Measurements from ENCODE around the gene TEX9. TPM values are rescaled to one million over a fixed set of nuclear protein-coding genes. Genes with fewer than 3 reads are reported as not detected.
"Not testable (repeated sequence)": the region's sequence is repeated elsewhere in the genome, so short reads cannot be mapped to it uniquely, and the experiment has no call there.

The TEX9 gene
- total RNA-seq, 2 experiments from 2014 or later: 0.79 to 0.85 TPM

DNA sequence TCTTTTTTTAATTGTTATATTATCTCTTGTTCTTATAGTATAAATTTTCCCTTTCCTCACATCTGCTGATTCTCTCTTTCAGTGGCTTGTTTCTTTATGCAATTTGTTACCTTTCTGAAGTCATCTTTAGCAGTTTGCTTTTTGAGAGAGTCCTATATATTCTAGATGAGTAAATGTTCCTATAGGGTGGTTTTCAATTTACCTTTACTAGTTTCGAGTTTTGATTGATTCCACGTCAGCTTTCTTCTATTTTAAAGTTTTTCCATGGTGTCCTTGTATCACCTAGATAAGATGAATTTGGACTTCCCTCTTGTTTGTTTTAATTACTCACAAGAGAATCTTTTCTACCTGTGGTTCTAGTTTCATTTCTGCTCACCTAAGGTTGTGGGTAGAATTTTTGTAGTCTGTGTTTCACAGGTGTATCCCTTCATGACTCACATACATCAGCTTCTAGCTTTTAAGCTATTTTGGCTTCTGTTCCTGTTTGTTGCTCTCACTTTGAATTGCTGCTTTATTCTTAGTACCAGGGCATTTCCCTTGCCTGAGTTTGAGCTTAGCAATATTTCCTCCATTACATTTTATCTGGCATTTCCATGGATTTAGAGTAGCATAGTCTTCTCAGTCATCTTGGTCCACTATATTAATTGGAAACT, 6.4 kb downstream of the TEX9 start:
- CTCF ChIA-PET: no interaction called here
- no peak for ATAC-seq

DNA sequence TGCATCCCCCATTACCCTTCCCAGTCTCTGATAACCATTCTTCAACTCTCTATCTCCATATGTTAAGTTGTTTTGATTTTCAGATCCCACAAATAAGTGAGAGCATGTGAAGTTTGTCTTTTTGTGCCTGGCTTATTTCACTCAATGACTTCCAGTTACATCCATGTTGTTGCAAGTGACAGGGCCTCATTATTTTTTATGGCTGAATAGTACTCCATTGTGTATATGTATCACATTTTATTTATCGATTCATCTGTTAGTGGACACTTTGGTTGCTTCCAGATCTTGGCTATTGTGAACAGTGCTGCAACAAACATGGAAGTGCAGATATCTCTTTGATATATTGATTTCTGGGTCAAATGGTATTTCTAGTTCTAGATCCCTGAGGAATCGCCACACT, 9.5 kb downstream of the TEX9 start:
- intact Hi-C loops (cut with micrococcal nuclease); H3K9me3 Mint-ChIP-seq; H3K36me3 Mint-ChIP-seq (ENCODE audit: low read depth); DNase-seq; POLR2A ChIA-PET; ATAC-seq; CTCF ChIA-PET; H3K4me1 Mint-ChIP-seq (ENCODE audit: low read depth); H3K27ac Mint-ChIP-seq; H3K4me3 Mint-ChIP-seq; H3K27me3 Mint-ChIP-seq: not testable (repeated sequence)

More for the DNA sequence above, 6.4 kb downstream of the TEX9 start:
- Mint-ChIP-seq H3K36me3 (ENCODE audit: low read depth) (no peaks in the 10 kb centered on the region), H3K4me3 (no peak overlapping the region), H3K4me1 (ENCODE audit: low read depth) (peaks cover 2% of the 10 kb centered on the region), H3K9me3 (no peaks in the 10 kb centered on the region), H3K27ac (no peak overlapping the region), H3K27me3 (peaks cover 19% of the 10 kb centered on the region)
- no peak for DNase-seq
- TF ChIP-seq CTCF (IDR thresholded peaks at IDR 0.05): no peak
- POLR2A ChIA-PET: no interaction called here
- intact Hi-C loops (cut with micrococcal nuclease): no loop called here

GRCh38 chr15:56377822-56378221, 12.6 kb downstream of the TEX9 start:
- CTCF ChIA-PET; H3K27ac Mint-ChIP-seq; H3K36me3 Mint-ChIP-seq (ENCODE audit: low read depth); H3K4me1 Mint-ChIP-seq (ENCODE audit: low read depth); POLR2A ChIA-PET; intact Hi-C loops (cut with micrococcal nuclease); H3K4me3 Mint-ChIP-seq; H3K27me3 Mint-ChIP-seq; ATAC-seq; DNase-seq: not testable (repeated sequence)
- H3K9me3 Mint-ChIP-seq: peaks cover 13% of the 10 kb centered on the region

- CTCF ChIA-PET: no interaction called here
- no peak for ATAC-seq
- no peaks in the 10 kb centered on the region for H3K4me1 Mint-ChIP-seq (ENCODE audit: low read depth)
- H3K4me3 Mint-ChIP-seq: no peak overlapping the region
- POLR2A ChIA-PET: no interaction called here
- H3K36me3 Mint-ChIP-seq (ENCODE audit: low read depth): peaks cover 1% of the 10 kb centered on the region
- intact Hi-C loops (cut with micrococcal nuclease): no loop called here
- peaks cover 9% of the 10 kb centered on the region for H3K9me3 Mint-ChIP-seq
- DNase-seq: no peak
- H3K27ac Mint-ChIP-seq: no peak overlapping the region
- TF ChIP-seq CTCF (IDR thresholded peaks at IDR 0.05): no peak
- no peaks in the 10 kb centered on the region for H3K27me3 Mint-ChIP-seq
Observed at GRCh38 chr15:56383010-56383409, 17.8 kb downstream of the TEX9 start.

GRCh38 chr15:56385908-56386307, 20.7 kb downstream of the TEX9 start:
- no peak for TF ChIP-seq CTCF (IDR thresholded peaks at IDR 0.05)
- Mint-ChIP-seq H3K36me3 (ENCODE audit: low read depth) (no peaks in the 10 kb centered on the region), H3K27me3 (no peaks in the 10 kb centered on the region), H3K4me1 (ENCODE audit: low read depth) (peaks cover 5% of the 10 kb centered on the region), H3K4me3 (no peak overlapping the region), H3K9me3 (peaks cover 1% of the 10 kb centered on the region), H3K27ac (no peak overlapping the region)
- ATAC-seq (no peak), DNase-seq (no peak)
- CTCF ChIA-PET: no interaction called here
- POLR2A ChIA-PET: no interaction called here
- intact Hi-C loops (cut with micrococcal nuclease): no loop called here

DNA sequence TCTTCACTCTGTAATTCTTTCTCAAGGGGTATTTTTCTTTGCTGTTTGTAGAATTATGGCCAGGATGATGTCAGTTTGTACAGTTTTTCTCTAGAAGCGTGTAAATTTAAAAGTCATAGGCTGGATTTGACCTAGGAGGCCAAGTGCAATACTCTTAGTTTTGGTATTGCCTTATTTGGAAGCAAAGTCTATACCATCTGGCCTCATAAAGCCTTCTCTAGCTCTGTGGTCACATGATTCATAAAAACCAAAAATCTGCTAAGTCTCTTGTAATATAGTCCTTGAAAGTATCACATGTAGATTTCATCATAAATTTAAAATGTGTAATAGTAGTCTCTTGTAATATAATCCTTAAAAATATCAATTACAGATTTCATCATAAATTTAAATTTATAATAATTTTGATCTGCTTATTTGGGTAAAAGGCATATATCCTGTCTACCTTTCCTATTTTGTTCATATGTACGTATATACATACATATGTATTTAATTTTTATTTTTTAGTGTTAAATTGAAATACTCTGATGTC, 25.6 kb downstream of the TEX9 start:
- no peak for TF ChIP-seq CTCF (IDR thresholded peaks at IDR 0.05)
- Mint-ChIP-seq H3K4me1 (ENCODE audit: low read depth) (peaks cover 5% of the 10 kb centered on the region), H3K9me3 (no peaks in the 10 kb centered on the region), H3K36me3 (ENCODE audit: low read depth) (no peaks in the 10 kb centered on the region), H3K27me3 (no peaks in the 10 kb centered on the region), H3K4me3 (no peak overlapping the region), H3K27ac (no peak overlapping the region)
- DNase-seq: no peak
- intact Hi-C loops (cut with micrococcal nuclease): no loop called here
- POLR2A ChIA-PET: no interaction called here
- ATAC-seq: peak; percentile 37
- CTCF ChIA-PET: no interaction called here
